ENCODE results near the gene LSM4.
"Not testable (repeated sequence)": the region's sequence is repeated elsewhere in the genome, so short reads cannot be mapped to it uniquely, and the experiment has no call there.

LSM4 gene

GRCh38 chr19:18322759-18323460, at the start of gene LSM4:
LSM4 (minus strand) TSS chr19:18323076; CDS start chr19:18323020, 56 bp downstream.
- DNase-seq: peak; percentile 92 to 98

GRCh38 chr19:18368504-18369222, 45.8 kb upstream of the LSM4 start:
- no peak for DNase-seq

GRCh38 chr19:18366021-18366435, 43.2 kb upstream of the LSM4 start:
- no peak for DNase-seq

GRCh38 chr19:18364826-18365528, 42.1 kb upstream of the LSM4 start:
- peak; percentile 83 to 95 for DNase-seq

DNA sequence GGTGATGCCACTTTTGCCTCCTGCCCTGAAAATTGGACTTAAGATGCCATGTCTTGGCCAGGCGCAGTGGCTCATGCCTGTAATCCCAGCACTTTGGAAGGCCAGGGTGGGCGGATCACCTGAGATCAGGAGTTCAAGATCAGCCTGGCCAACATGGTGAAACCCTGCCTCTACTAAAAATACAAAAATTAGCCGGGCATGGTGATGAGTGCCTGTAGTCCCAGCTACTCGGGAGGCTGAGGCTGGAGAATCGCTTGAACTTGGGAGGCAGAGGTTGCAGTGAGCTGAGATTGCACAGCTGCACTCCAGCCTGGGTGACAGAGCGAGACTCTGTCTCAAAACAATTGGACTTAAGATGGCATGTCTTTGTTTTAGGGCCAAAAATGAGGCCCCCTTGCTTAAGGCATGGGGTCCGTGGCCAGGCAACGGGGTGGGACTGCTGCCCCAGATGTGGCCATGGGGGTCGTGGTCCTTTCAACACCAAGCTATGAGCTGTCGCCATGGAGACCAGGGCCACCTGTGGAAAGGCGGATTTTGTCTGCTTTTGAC, 41.5 kb upstream of the LSM4 start:
- not testable (repeated sequence) for DNase-seq

- no peak for DNase-seq
Measured at GRCh38 chr19:18363787-18364186, 40.9 kb upstream of the LSM4 start.

GRCh38 chr19:18362934-18363542, 40.2 kb upstream of the LSM4 start:
- no peak for DNase-seq

DNA sequence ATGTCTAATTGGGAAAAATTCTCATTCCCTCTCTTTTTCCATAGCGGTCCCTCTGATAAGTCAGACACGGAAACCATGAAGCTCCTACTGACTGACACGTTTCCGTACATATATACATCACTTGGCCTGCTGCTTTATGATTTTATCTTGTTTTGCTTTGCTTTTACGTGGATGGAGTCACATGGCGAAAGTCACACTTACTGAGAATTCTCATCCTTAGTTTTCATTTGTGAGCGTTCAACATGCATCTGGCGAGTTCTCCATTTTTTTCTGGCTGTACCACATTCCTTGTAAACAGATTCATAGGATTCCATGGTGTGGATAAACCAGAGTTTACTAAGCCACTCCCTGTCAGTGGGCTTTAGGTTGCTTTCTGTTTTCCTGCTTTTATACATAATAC, 38.8 kb upstream of the LSM4 start:
- no peak for DNase-seq

DNA sequence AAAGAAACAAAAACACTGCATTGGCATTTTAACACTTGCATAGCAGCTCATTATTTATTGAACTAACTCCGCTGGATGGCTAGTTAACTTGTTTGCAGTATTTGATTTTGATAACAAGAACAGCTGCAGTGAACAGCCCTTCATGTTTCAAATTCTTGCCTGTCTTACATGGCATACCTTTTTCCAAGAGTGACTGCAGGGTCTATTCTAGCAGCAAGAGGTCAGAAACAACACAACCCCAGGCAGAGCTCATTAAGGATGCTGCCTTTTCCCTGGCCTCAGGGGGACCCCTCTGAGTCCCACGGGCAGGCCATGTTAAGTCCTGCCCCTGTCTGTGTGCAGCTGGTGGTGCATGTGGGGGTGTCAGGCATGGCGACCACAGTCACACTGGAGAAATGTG, 34.2 kb upstream of the LSM4 start:
- no peak for DNase-seq

DNA sequence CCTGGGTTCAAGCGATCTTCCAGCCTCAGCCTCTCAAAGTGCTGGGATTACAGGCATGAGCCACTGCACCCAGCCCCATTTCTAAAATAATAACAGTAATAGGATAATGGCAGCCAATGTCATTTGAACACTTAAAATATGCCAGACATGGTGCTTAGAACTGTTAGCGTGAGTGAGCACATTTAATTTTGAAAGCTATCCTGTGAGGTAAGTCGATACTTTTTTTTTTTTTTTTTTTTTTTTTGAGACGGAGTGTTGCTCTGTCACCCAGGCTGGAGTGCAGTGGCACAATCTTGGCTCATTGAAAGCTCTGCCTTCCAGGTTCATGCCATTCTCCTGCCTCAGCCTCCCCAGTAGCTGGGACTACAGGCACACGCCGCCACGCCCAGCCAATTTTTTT, 31.9 kb upstream of the LSM4 start:
- not testable (repeated sequence) for DNase-seq

DNA sequence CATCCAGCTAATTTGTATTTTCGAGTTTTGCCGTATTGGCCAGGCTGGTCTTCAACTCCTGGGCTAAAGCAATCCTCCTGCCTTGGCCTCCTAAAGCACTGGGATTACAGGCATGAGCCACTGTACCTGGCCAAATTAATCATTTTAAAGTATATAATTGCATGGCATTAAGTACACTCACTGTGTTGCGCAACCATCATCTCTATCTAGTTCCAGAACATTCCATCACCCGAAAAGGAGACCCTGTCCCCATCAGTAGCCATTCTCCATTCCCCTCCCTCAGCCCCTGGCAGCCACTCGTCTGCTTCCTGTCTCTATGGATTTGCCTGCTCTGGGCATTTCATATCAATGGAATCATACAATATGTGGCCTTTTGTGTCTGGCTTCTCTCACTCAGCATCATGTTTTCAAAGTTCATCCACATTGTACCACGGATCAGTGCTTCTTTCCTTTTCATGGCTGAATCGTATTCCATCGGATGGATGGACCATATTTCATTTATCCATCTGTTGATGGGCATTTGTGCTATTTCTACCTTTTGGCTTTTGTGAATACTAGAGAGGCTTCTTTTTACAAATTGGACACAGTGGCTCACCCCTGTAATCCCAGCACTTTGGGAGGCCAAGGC, 30.6 kb upstream of the LSM4 start:
- no peak for DNase-seq

DNA sequence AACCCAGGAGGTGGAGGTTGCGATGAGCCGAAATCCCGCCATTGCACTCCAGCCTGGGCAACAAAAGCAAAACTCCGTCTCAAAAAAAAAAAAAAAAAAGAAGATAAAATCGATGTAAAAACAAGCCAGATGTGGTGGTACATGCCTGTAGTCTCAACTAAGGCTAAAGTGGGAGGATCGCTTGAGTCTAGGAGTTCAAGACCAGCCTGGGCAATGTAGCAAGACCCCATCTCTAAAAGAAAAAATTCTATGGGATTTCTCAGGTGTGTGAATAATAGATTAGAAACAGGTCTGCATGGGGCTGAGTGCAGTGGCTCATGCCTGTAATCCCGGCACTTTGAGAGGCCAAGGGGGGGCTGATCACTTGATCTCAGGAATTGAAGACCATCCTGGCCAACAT, 28.7 kb upstream of the LSM4 start:
- DNase-seq: no peak

DNA sequence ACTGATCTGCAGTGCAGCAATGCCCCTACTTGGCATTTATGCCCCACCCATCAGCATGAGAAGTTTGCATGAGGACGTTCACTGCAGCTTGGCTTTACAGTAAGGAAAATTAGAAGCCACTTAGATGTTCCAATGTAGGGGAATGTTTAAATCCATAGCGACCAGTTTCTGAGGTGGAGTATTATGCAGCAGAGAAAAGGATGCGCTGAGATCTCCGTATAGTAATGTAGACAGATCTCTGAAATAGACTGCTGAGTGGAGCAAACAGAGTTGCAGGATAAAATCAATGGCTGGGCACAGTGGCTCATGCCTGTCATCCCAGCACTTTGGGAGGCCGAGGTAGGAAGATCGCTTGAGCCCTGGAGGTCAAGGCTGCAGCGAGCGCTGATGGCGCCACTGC, 27.6 kb upstream of the LSM4 start:
- no peak for DNase-seq

- DNase-seq: peak in 1 of 2 experiments; percentile 25
Measured at GRCh38 chr19:18349524-18350128, 26.8 kb upstream of the LSM4 start.

DNA sequence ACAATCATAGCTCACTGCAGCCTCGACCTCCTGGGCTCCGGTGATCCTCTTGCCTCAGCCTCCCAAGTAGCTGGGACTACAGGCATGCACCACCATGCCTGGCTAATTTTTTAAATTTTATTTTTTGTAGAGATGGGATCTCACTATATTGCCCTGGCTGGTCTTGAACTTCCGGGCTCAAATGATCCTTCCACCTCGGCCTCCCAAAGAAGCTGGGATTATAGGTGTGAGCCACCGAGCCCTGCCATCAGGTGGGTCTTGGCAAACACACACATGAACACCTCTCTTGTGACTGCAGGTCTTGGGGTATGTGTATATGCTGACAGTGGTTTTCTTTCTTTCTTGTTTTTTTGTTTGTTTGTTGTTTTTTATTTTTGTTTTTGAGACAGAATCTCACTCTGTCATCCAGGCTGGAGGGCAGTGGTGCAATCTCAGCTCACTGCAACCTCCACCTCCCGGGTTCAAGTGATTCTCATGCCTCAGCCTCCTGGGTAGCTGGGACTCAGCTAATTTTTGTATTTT, 26.0 kb upstream of the LSM4 start:
- DNase-seq: not testable (repeated sequence)

DNA sequence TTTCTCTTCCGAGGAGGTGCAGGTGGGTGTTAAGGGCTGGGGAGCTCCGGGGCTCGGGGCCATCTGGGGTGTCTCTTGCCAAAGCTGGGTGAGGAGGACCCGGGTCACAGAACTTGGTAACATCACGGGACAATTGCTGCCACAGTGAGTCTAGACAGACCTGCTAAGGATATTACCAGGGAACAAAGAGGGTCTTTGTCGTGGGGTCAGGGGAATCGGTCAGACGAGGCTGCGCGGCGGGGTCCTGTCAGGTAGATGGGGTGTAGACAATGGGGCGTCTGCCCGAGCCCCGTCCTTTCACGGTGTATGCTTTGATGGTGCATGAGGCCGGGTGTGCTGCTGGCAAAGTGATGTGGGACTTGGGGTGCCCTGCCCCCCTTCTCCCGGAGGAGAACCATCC, 25.3 kb upstream of the LSM4 start:
- no peak for DNase-seq

- DNase-seq: peak in 1 of 2 experiments; percentile 13
Measured at GRCh38 chr19:18346091-18346490, 23.2 kb upstream of the LSM4 start.

DNA sequence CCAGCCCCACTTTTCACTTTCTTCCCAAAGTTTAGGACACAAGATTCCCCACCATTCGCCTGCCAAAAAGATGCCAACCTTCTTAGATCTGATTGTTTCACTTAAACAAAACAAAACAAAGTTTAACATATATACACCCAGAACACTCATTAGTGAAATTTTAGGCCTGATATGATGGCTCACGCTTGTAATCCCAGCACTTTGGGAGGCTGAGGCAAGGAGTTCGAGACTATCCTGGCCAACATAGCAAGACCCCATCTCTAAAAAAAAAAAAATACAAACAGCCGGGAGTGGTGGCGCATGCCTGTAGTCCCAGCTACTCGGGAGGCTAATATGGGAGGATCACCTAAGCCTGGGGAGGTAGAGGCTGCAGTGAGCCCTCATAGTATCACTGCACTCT, 22.4 kb upstream of the LSM4 start:
- DNase-seq: no peak

- no peak for DNase-seq
Measured at GRCh38 chr19:18344582-18344950, 21.7 kb upstream of the LSM4 start.

- DNase-seq: no peak
Measured at GRCh38 chr19:18342090-18342632, 19.3 kb upstream of the LSM4 start.

- DNase-seq: peak; percentile 27 to 47
Measured at GRCh38 chr19:18340990-18341868, 18.4 kb upstream of the LSM4 start.
